DMS153 treated with DMSO at 0.1 percent for 48 hours (cell line): Measurements from ENCODE around the gene C13orf46.
"Not testable (repeated sequence)": the region's sequence is repeated elsewhere in the genome, so short reads cannot be mapped to it uniquely, and the experiment has no call there.

ENCODE experiments used
- DNase-seq: peaks from one replicate; lab custom pipeline; 2025; ENCODE audit not compliant: unreplicated experiment; lab: John Stamatoyannopoulos, UW

C13orf46 gene

GRCh38 chr13:113973218-113974164 lies at the start of gene C13orf46:
Gene C13orf46, minus strand, starts transcription at chr13:113974076. Its CDS starts 79 bp downstream, at chr13:113973997.
- DNase-seq = no peak

GRCh38 chr13:114022876-114023275 lies 49.0 kb upstream of the C13orf46 start:
- no peak for DNase-seq

DNA sequence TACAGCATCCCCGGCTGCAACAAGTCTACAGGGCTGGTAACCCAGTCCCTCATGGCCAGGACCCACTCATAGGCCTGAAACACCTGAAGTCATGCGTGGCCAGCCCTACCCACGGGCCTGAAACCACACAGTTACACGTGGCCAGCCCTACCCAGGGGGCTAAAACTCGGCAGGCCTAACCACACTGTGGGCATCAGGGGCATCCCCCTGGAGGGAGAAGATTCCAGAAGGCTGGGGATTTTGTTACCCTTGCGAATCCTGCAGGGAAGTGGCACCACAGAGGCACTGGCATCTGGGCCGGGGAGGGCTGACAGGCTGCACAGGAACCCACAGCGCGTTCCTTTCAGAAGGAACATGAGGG lies 48.4 kb upstream of the C13orf46 start:
- DNase-seq = no peak

DNA sequence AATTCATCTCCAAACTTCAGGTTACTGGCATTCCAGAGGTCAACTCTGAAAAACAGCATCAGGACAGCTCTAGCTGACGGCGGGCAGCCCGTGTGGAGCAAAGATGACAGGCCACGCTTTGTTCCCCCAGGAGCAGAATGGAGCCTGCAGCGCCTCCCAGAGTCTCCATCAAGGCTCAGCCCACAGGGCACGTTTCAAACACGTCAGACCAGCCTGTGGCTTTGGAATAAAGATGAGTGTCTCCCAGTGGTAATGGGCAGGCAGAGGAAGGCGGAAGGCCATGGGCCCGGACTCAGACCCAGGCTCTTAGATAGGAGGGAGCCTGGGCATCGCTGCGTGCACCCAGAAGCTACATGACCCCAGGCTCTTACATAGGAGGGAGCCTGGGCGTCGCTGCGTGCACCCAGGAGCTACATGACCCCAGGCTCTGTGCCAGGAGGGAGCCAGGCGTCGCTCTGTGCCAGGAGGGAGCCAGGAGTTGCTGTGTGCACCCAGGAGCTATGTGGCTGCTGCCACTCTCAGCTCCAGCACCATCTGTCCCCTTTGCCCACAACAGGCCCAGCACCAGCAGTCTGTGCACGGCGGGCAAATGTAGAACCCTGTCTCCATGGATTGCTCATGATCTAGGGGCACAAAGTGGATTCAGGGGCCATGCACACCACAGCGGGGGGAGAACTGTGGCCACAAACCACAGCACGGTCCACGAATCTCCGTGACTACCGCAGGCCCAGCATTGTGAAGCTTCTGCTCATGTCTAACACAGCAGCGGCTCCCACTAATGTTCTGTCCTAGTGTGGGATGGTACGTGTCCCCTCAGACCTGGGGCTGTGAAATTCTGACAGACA lies 47.8 kb upstream of the C13orf46 start:
- DNase-seq = no peak

DNA sequence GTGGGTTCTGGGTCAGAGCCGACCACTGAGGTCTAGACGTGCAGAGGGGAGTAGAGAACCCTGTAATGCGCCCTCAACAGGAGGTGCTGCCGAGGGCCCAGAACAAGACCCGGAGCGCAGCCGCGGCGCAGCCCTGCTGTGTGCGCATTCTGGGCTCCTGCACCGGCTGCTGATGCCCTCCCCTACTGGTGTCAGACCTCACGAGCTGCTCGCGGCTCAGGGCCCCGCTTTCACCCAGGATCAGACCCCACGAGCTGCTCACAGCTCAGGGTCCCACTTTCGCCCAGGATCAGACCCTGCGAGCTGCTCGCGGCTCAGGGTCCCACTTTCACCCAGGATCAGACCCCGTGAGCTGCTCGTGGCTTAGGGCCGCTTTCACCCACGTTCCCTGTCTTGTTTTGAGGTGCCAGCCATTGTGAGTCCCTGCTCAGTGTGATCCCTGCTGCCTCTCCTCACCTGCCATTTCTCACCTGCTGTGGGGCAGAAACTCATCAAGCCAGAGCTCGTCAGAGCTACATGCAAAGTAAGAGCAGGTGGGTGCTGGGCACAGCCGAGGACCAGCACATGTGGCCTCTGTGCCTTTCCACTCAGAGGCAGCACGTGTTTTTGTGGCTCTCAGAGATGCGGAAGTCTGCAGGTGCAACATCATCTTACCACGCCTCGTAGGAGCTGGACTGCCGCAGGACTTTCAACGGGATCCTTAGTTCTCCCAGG lies 47.0 kb upstream of the C13orf46 start:
- DNase-seq = no peak

DNA sequence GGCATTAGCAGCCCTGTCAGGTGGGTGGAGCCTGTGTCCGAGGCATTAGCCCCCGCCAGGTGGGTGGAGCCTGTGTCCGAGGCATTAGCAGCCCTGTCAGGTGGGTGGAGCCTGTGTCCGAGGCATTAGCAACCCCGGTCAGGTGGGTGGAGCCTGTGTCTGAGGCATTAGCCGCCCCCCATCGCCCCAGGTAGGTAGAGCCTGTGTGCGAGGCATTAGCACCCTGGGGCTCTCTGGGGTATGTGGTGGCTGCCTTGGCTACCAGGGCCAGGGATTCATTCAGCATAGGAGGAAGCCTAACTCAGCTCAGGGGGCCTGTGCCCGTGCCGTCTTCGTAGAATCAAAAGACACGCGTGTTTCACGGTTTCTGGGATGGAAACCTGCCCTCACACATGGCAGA lies 46.3 kb upstream of the C13orf46 start:
- not testable (repeated sequence) for DNase-seq

- DNase-seq = no peak
Measured at GRCh38 chr13:114019367-114019766, 45.5 kb upstream of the C13orf46 start.

DNA sequence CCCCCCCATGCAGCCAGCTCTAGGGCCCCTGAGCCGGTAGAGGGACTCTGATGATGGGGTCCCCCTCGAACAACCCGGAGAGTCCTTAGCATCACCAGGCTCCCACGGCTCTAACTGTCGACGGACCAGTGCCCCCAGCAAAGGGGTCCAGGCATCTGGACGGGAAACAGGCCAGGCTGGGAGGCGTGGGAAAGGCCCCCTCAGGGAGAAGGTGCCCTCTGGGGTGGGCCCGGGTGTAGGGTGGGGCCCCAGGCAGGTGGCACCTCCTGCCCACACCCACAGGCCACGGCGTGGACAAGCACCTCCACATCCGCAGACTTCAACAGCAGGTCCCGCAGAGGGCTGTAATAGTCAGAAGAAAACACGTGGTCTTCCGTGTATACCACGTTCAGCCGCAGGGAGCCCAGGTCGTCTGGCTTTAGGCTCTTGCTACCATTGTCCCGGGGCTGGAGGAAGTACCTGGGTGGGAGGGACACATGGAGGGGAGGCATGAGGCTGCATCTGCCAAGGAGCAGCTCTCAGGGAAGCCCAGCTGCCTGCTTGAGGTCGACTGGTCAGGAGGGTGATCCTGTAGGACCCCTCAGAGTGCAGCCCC lies 44.7 kb upstream of the C13orf46 start:
- DNase-seq = no peak

DNA sequence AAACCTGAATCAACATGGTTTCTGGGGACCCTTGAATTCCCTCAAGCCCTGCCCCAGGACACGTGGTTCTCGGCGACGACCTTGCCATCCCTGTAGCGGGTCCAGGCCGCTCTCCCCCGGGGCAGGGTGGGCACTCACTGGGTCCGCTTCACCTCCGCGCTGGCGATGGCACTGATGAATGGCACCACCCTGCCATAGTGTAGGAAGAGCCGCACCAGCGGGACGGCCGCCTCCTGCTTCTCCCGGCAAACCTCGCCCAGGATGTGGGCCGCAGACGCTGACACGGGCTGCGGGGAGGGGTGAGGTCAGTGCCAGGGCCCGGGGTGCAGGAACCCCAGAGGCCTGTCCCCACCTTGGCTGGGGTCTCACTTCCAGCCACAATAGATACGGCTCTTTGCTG lies 44.1 kb upstream of the C13orf46 start:
- DNase-seq = no peak

DNA sequence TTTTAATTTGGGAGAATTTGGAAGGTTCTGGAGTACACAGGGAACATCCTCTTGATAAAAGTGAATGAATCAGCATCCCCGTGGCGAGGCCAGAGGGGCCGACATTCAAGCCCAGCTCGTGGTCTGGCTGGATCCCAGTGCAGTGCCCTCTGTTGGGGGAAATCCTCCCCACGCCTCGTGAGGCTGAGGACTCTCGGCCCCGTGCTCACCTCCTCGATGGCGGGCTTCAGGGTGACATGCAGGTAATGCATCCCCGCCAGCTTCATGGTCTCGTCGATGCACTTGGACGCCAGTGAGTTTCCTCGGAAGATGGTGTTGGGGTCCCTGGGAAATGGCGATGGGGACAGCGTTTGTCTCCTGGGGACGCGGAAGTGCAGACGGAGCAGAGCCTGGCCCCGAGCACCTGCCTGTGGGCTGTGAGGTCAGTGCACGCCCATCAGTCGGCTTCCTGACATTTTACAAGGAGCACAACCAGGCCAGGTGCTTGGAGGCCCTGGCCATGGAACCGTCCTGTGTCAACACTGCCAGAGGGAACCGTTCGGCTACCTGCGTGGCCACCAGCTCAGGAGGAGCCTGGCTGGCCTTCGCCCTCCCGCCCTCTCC lies 43.3 kb upstream of the C13orf46 start:
- no peak for DNase-seq

DNA sequence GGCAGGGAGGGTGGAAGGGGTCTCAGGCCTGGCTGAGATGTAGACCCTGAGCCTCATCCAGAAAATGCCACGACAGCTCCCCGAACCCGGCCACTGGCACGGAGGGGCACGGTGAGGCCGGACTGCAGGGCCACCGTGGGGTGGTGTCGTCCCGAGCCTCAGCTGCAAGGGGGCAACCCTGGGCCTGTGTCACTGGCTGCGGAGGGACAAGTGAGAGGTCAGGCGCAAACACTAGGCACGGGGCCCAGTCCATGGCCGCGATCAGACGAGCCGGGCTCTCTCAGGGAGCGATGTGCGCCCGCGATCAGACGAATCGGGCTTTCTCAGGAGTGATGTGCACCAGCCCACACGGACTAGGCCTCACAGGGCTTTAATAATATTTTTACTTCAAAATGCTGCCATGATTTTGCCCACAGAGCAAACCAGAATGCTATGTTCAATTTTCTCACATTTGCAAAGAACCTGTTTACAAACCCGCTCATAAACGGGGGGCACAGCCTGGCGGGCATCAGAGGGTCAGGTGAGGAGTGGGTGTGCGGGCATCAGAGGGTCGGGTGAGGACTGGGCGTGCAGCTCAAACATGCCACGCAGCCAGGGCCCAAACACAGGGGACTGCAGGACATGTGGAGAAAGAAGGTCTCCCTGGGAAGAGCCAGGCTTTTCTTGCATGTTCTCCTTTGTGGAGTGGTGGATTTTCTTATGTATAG lies 42.6 kb upstream of the C13orf46 start:
- DNase-seq = no peak

- no peak for DNase-seq
Measured at GRCh38 chr13:114015969-114016295, 42.1 kb upstream of the C13orf46 start.

- no peak for DNase-seq
Measured at GRCh38 chr13:114015111-114015968, 41.5 kb upstream of the C13orf46 start.

DNA sequence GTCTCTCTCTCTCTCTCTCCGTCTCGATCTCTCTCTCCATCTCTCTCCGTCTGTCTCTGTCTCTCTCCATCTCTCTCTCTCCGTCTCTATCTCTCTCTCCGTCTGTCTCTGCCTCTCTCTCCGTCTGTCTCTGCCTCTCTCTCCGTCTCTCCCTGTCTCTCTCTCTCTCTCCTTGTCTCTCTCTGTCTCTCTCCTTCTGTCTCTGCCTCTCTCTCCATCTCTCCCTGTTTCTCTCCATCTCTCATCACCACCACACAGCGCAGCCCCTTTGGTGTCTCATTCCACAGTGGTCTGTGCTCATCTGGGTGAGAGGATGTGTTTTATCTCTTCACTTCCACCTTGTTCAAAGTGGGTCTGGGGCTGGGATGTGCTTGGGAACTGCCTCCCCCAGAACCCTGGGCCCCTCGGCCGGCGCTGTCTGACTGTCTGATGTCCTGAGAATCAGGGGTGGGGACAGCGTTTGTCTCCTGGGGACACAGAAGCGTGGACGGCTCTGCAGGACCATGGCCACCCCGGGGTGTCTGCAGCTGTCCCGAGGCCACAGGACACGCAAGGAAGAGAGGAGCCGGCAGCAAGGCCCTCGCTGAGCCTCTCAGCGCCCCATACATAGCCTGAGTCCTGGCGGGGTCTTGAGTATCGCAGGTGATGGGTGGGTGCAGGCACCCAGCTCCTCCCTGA lies 40.2 kb upstream of the C13orf46 start:
- DNase-seq = no peak

DNA sequence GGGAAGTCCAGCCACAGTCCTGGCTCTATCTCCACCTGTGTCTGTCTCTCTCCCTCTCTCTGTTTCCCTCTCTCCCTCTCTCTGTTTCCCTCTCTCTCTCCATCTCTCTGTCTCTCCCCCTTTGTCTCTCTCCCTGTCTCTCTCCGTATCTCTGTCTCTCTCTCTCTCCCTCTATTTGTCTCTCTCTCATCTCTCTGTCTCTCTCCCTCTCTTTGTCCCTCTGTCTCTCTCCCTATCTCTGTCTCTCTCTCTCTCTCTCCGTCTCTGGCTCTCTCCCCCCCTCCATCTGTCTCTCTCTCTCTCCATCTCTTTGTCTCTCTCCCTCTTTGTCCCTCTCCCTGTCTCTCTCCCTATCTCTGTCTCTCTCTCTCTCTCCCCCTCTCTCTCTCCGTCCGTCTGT lies 39.5 kb upstream of the C13orf46 start:
- no peak for DNase-seq

DNA sequence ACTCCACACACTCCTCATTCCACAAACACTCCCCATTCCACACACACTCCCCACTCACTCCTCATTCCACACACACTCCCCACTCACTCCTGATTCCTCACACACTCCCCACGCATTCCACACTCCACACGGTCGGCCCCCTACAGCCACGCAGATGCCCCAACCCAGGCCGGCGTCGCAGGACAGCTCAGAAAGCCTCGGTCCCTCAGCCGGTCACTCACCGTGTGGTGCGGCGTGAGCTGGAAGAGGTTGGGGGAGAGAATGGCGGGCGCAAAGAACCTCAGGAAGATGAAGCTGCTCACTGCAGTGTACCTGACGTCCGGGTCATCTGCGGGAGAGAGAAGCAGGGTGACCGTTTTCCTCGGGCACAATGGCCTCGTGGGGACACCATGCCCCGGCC lies 39.0 kb upstream of the C13orf46 start:
- no peak for DNase-seq

- DNase-seq = no peak
Measured at GRCh38 chr13:114012141-114012540, 38.3 kb upstream of the C13orf46 start.

DNA sequence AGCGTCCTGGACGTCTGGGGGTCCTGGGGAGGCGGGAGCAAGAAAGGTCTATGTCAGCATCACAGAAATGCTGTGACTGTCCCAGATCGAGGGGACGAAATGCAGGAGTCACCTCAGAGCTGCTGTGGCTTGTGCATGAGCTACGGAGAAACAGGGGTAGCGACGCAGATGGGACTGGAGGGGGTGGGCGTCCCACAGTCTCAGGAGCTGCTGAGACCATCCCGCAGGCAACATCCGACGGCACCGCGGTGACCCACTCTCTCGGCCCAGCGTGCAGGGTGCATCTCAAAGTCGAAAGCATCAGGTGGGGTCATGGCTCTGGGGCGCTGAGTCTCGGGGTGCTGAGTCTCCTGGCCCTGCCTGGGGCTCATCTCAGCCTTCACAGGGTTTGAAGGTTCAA lies 37.4 kb upstream of the C13orf46 start:
- no peak for DNase-seq
